Stimulated activated effector memory CD8-positive, alpha-beta T cell treated with anti-CD3 and anti-CD28 coated beads, Interleukin-12 subunit alpha, Interleukin-12 subunit beta, amount 100 ng/mL, for 72 hours (primary cell): ENCODE measurements around the gene BCL7A.

Experiments
- ATAC-seq: fragments of 150-1000 bp; cut with Tn5 transposase; 2 replicates; pipeline ENCODE4 v1.10.0; 2021
- DNase-seq, 2 donors: peaks; one replicate each; pipeline ENCODE4 v3.0.0; 2021 to 2022; ENCODE audit warnings: low spot score in 2 of 2
- H3K27ac Mint-ChIP-seq: one replicate; pipeline ENCODE4 v1.8.0; 2022; ENCODE audit warnings: mild to moderate bottlenecking, mixed read lengths
- H3K36me3 Mint-ChIP-seq: one replicate; pipeline ENCODE4 v1.8.0; 2022; ENCODE audit warnings: mild to moderate bottlenecking, mixed read lengths
- H3K4me1 Mint-ChIP-seq: one replicate; pipeline ENCODE4 v1.8.0; 2022; ENCODE audit warnings: mixed read lengths
- H3K4me3 Mint-ChIP-seq: one replicate; pipeline ENCODE4 v1.8.0; 2022; ENCODE audit warnings: mild to moderate bottlenecking, mixed read lengths
- H3K9me3 Mint-ChIP-seq: one replicate; pipeline ENCODE4 v1.8.0; 2022; ENCODE audit warnings: mixed read lengths

BCL7A gene

DNA sequence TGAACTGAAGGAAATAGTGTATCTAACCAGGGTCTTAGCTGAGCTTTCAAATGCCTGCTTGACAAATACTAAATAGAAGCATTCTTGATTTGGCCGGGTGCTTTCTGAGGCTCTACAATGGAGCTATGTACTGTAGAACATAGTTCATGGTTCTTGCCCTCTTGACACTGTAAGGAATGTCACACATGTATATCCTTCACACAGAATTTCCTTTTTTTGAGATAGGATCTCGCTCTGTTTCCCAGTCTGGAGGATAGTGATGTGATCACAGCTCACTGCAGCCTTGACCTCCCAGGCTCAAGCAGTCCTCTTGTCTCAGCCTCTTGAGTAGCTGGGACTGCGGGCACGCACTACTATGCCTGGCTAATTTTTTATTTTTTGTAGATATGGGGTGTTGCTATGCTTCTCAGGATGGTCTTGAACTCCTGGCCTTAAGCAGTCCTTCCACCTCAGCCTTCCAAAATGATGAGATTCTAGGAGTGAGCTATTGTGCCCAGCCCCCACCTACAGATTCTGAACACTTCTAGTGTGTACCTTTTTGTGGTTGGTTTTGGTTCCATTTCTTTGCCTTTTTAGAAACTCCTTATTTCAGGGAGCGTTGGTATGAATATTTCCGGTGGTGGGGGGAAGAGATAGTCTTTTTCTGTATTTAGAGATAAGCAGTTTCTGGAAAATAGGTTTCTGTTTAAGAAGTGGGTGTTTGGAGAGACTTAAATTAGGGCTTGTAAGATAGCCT is 61.1 kb downstream of the BCL7A start:
- peak overlapping the region; percentile 87 for H3K4me3 Mint-ChIP-seq
- no peaks in the 10 kb centered on the region for H3K9me3 Mint-ChIP-seq
- no peak for DNase-seq
- peaks cover 73% of the 10 kb centered on the region for H3K4me1 Mint-ChIP-seq
- no peak for ATAC-seq
- H3K27ac Mint-ChIP-seq = peak overlapping the region; percentile 81
- peaks cover 51% of the 10 kb centered on the region for H3K36me3 Mint-ChIP-seq

DNA sequence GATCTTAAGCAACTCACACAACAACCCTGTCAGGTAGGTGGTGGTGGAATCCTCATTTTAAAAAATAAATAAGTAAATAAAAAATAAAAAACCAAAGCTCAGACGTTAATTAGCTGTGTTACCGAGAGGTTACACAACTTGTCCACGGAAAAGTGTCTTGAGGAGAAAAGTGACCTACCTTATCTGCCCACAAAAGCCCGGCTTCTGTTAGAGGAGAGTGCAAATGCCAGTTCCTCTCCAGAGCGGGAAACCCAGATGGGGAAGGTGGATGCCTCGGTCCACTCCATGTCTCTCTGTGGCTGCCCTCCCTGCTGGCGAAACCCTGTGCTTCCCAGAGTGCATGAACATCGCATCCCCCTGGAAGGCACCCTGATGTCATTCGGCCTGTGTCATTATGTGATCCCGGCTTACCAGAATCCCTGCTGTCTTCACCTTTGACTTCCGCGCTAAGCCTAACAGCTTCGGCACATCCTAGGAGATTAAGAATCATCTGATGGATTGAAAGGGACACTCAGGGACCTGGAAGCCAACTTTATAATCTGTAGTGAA is 63.2 kb downstream of the BCL7A start:
- H3K4me1 Mint-ChIP-seq = peaks cover 74% of the 10 kb centered on the region
- peak overlapping the region; percentile 83 for H3K27ac Mint-ChIP-seq
- no peak for ATAC-seq
- peaks cover 47% of the 10 kb centered on the region for H3K36me3 Mint-ChIP-seq
- H3K4me3 Mint-ChIP-seq = no peak overlapping the region
- no peaks in the 10 kb centered on the region for H3K9me3 Mint-ChIP-seq
- no peak for DNase-seq

DNA sequence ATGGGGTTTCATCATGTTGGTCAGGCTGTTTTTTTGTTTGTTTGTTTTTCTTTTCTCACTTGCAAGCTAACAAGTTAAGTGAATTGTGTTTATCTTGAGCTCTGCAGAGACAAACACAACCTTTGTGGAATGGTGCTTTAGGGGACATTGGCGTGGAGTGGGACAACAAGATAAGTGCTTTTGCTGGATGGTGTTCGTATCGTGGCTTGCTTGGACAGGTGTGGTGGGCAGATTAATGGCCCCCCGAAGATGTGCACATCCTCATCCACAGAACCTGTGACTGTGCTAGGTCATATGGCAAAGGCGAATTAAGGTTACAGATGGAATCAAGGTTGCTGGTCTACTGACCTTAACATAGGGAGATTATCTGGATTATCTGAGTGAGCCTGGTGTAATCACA is 63.9 kb downstream of the BCL7A start:
- DNase-seq (no peak), ATAC-seq (no peak)
- H3K9me3 Mint-ChIP-seq = no peaks in the 10 kb centered on the region
- H3K27ac Mint-ChIP-seq = peak overlapping the region; percentile 83
- H3K4me3 Mint-ChIP-seq = peak overlapping the region; percentile 5
- H3K36me3 Mint-ChIP-seq = peaks cover 41% of the 10 kb centered on the region
- peaks cover 69% of the 10 kb centered on the region for H3K4me1 Mint-ChIP-seq

DNA sequence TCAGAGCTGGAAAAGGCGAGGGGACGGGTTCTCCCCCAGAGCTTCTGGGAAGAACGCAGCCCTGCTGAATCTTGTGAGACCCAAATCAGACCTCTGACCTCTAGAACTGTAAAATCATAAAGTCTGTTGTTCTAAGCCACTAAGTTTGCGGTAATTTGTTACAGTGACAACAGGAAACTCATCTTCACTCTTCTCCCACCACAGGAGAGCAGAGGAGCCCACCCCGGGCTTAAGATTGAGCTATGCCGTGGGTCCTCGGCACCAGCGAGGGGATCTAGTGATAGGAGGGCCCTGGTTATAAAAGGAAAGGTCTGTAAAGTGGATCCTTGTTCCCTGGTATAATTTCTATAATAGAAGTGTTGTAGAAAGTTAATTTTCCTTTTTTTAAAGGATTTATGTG is 64.4 kb downstream of the BCL7A start:
- Mint-ChIP-seq H3K4me3 (peak overlapping the region; percentile 5), H3K27ac (peak overlapping the region; percentile 83), H3K36me3 (peaks cover 40% of the 10 kb centered on the region), H3K4me1 (peaks cover 68% of the 10 kb centered on the region), H3K9me3 (no peaks in the 10 kb centered on the region)
- ATAC-seq = no peak
- DNase-seq = no peak

DNA sequence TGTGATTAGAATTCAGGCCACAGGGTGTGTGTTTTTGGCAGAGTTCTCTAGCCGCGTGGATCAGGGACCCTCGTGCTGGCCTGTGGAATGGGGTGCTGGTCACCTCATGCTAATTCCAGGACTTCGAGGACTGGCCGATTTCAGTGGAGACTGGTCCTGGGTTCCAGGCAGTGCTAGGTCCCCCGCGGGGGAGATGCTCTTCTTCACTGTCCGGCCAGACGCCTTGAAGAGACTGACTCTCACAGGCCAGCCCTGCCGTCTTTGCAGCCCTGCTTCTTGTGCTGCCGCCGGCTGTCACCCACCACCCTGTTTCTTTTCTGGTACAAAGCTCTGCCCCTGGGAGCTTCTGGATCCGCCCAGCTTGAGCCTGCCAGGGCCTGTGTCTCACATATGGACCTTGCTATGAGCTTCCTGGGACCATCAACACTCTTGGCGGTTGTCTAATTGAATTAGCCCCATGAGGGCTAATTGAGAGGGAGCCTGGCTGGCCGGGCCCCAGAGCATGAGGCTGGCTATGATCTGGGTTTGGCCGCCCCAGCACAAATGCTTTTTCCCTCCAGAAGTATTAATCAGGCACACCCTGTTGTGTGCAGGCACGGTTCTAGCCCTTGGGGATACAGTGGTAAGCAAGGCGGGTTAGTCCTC is 65.1 kb downstream of the BCL7A start:
- Mint-ChIP-seq H3K36me3 (peaks cover 40% of the 10 kb centered on the region), H3K9me3 (no peaks in the 10 kb centered on the region), H3K4me1 (peaks cover 61% of the 10 kb centered on the region), H3K27ac (peak overlapping the region; percentile 83), H3K4me3 (no peak overlapping the region)
- DNase-seq = no peak
- ATAC-seq = no peak

DNA sequence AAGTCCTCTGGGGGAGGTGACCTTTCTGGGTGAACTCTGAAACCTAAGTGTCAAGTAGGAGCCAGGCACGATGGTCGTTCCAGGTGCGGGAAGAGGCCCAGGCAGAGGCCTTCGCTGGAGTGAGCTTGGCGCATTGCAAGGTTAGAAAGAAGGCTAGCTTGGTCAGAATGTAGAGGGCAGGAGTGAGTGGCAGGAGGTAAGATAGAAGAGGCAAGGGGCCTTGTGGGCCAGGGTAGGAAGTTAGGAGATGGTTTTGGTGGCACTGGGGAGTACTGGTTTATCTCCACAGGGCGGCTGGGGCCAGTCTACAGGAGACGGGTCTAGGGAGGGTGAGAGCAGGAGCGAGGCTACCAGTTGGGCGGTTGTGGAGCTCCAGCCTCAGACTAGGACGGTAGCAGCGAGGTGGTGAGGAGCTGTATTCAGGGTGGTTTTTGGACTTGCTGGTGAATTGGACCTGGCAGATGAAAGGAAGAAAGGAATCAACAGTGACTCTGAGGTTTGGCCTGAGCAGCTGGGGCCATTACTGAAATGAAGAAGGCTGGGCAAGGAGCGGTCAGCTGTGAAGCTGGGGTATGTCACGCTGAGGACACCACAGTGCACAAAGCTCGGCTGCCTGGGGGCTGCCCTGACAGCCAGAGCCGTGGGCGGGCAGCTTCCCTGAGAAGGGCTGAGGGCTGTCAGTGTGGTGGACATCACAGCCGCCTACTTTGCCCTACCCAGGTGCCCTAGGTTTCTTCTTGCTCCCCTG is 65.9 kb downstream of the BCL7A start:
- ATAC-seq (peak; percentile 22), DNase-seq (no peak)
- peaks cover 40% of the 10 kb centered on the region for H3K36me3 Mint-ChIP-seq
- peak overlapping the region; percentile 60 for H3K27ac Mint-ChIP-seq
- no peaks in the 10 kb centered on the region for H3K9me3 Mint-ChIP-seq
- no peak overlapping the region for H3K4me3 Mint-ChIP-seq
- peaks cover 53% of the 10 kb centered on the region for H3K4me1 Mint-ChIP-seq

DNA sequence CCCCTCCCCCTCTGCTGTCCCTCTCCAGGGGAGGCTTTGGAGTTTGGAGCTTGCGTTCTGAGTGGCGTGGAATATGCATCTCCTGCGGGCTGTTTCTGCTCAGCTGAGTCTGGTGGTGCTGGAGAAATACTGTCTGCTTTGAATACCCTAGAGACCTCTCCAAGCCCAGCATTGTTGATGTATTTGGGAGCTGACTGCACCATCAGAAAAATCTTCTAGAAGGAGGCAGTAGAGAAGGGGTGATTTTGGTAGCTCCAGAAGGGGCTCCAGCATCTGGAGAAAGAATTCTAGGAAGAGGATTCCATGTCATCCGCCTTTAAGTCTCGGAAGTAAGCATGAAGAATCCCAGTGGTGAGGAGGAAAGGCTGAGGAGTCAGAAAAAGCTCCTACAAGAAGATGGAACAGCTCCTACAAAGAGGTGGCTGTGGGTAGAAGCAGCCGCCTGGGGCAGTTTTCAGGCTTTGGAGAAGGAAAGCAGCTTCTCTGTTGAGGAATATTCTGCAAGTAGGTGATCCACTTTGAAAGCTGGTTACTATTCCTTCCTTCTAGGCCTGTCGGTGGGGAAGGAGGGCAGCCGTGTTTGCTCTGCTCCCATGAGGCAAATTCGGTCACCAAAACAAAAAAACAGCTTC is 66.6 kb downstream of the BCL7A start:
- DNase-seq = no peak
- H3K36me3 Mint-ChIP-seq = peaks cover 36% of the 10 kb centered on the region
- H3K9me3 Mint-ChIP-seq = no peaks in the 10 kb centered on the region
- ATAC-seq = no peak
- H3K4me3 Mint-ChIP-seq = no peak overlapping the region
- peaks cover 46% of the 10 kb centered on the region for H3K4me1 Mint-ChIP-seq
- H3K27ac Mint-ChIP-seq = peak overlapping the region; percentile 60

DNA sequence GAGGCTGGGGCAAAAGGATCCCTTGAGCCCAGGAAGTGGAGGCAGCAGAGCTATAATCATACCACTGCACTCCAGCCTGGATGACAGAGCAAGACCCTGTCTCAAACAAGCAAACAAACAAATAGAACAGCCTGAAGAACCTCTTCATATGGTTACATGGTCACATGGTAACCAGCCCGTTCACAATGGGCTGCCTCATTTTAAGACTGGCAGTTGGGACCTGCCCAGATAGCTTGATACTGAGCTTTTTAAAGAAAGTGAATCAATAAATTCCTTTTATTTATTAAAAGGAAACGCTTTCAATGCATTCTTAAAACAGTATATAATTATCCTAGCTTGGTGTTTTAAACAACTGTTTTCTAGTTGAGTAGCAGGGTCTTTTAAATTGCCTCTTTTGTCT is 67.4 kb downstream of the BCL7A start:
- ATAC-seq (no peak), DNase-seq (no peak)
- H3K9me3 Mint-ChIP-seq = no peaks in the 10 kb centered on the region
- H3K27ac Mint-ChIP-seq = no peak overlapping the region
- peaks cover 38% of the 10 kb centered on the region for H3K4me1 Mint-ChIP-seq
- no peak overlapping the region for H3K4me3 Mint-ChIP-seq
- H3K36me3 Mint-ChIP-seq = peaks cover 28% of the 10 kb centered on the region

DNA sequence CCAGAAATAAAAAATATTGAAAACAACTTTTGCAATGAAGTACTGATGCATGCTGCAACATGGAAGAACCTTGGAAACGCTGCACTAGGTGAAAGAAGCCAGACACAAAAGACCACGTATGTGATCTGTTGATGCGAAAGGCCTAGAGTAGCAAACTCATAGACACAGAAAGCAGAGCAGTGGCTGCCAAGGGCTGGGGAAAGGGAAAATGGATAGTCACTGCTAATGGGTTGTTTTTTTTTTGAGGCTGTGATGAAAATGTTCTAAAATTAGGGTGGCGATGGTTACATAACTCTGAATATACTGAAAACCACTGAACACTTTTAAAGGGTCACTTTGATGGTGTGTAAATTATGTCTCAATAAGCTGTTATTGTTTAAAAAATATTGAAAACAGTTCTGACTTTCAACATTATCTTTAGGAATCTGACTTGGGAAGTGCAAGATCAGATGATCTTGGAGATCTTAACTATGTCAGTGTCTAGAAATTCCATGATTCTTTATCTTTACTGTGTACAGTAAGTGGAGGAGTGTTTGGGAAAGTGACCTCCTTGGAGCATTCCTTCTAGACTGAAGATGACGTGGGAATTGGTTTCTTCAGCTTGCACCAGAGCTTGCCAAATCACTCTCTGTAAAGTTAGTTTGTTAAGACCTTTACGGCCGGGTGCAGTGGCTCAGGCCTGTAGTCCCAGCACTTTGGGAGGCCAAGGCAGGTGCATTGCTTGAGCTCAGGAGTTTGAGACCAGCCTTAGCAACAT is 69.3 kb downstream of the BCL7A start:
- Mint-ChIP-seq H3K4me3 (no peak overlapping the region), H3K27ac (no peak overlapping the region)
- DNase-seq = no peak

DNA sequence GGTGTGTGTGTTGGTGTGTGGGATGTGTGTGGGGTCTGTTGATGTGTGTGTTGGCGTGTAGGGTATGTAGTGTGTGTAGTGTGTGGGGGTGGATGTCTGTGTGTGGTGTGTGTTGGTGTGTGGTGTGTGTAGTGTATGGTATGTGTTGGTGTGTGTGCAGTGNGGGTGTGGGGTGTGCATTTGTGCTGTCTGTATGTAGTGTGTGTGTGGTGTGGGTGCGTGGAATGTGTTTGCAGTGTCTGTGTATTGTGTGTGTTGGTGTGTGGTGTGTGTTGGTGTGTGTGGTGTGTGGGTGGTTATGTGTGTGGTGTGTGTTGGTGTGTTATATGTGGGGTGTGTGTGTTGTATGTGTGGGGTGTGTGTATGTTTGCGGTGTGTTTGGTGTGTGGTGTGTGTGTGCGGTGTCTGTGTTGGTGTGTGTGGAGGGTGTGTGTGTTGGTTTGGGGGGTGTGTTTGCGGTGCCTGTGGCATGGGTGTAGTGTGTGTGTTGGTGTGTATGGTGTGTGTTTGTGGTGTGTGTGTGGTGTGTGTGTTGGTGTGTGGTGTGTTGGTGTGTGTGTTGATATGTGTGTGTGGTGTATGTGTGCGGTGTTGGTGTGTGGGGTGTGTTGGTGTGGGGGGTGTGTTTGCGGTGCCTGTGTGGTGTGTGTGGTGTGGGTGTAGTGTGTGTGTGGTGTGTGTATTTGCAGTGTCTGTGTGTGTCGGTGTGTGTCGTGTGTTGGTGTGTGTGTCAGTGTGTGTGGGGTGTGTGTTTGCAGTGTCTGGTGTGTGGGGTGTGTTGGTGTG is 71.6 kb downstream of the BCL7A start:
- ATAC-seq = no peak
- no peak overlapping the region for H3K27ac Mint-ChIP-seq
- H3K4me3 Mint-ChIP-seq = no peak overlapping the region
- no peaks in the 10 kb centered on the region for H3K9me3 Mint-ChIP-seq
- peaks cover 10% of the 10 kb centered on the region for H3K36me3 Mint-ChIP-seq
- DNase-seq = no peak
- H3K4me1 Mint-ChIP-seq = peaks cover 23% of the 10 kb centered on the region

More for the DNA sequence above, 69.3 kb downstream of the BCL7A start:
- Mint-ChIP-seq H3K4me1 (peaks cover 30% of the 10 kb centered on the region), H3K9me3 (no peaks in the 10 kb centered on the region), H3K36me3 (peaks cover 15% of the 10 kb centered on the region)
- no peak for ATAC-seq

DNA sequence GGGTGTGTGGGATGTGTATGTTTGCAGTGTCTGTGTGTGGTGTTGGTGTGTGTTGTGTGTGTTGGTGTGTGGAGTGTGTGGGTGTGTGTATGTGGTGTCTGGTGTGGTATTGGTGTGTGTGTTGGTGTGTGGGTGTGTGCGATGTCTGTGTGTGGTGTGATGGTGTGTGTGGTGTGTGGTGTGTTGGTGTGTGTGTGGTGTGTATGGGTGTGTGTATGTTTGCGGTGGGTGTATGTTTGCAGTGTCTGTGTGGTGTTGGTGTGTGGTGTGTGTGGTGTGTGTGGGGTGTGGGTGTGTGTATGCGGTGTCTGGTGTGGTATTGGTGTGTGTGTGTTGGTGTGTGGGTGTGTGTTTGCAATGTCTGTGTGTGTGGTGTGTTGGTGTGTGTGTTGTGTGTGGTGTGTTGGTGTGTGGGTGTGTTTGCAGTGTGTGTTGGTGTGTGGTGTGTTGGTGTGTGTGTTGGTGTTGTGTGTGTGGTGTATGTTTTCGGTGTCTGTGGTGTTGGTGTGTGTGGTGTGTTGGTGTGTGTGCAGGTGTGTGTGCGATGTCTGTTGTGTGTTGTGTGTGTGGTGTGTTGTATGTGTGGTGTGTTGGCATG is 72.6 kb downstream of the BCL7A start:
- no peak overlapping the region for H3K27ac Mint-ChIP-seq
- DNase-seq (no peak), ATAC-seq (no peak)
- peaks cover 30% of the 10 kb centered on the region for H3K4me1 Mint-ChIP-seq
- no peak overlapping the region for H3K4me3 Mint-ChIP-seq
- H3K36me3 Mint-ChIP-seq = peaks cover 4% of the 10 kb centered on the region
- H3K9me3 Mint-ChIP-seq = no peaks in the 10 kb centered on the region

DNA sequence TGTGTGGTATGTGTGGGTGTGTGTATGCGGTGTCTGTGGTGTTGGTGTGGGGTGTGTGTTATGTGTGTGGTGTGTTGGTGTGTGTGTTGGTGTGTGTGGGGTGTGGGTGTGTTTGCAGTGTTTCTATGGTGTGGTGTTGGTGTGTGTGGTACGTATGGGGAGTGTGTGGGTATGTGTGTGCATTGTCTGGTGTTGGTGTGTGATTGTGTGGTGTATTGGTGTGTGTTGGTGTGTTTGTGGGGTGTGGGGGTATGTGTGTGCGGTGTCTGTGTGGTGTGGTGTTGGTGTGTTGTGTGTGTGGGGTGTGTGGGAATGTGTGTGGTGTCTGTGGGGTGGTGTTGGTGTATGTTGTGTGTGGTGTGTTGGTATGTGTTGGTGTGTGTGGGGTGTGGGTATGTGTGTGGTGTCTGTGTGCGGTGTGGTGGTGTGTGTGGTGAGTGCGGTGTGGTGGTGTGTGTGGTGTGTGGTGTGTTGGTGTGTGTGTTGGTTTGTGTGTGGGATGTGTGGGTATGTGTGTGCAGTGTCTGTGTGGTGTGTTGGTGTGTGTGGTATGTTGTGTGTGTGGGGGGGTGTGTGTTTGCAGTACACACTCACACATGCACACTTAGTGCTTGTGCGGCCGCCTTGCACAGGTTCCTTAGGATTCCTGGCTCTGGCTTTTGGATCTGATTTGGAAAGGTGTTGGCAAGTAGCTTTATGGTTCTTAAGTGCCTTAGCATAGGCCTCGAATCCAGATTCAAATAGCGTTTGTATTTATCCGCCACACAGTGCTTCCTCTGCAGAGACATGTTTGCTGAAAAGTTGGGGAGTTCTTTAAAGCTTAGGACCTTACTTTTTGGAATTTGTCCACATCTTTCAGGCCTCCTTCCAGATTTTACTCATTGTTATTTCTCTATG is 73.3 kb downstream of the BCL7A start:
- peaks cover 4% of the 10 kb centered on the region for H3K36me3 Mint-ChIP-seq
- ATAC-seq (no peak), DNase-seq (no peak)
- no peaks in the 10 kb centered on the region for H3K9me3 Mint-ChIP-seq
- peaks cover 38% of the 10 kb centered on the region for H3K4me1 Mint-ChIP-seq
- H3K27ac Mint-ChIP-seq = no peak overlapping the region
- H3K4me3 Mint-ChIP-seq = no peak overlapping the region

DNA sequence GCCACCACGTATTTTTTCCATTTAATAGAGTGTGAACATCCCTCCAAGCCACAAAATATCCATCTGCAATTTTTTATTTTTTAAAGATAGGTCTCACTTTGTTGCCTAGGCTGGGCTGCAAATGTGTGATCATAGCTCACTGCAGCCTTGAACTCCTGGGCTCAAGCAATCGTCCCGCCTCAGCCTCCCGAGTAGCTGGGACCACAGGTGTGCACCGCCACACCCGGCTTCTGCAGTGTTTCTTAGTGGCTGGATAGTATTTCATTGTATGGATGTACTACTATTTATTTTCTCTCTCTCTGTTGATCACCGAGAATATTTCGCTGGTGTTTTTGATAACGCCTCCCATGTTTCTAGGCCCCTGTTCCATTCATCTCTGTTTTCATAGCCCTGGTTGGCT is 74.3 kb downstream of the BCL7A start:
- no peak for DNase-seq
- no peak overlapping the region for H3K4me3 Mint-ChIP-seq
- no peak for ATAC-seq
- H3K9me3 Mint-ChIP-seq = no peaks in the 10 kb centered on the region
- peaks cover 4% of the 10 kb centered on the region for H3K36me3 Mint-ChIP-seq
- no peak overlapping the region for H3K27ac Mint-ChIP-seq
- peaks cover 40% of the 10 kb centered on the region for H3K4me1 Mint-ChIP-seq
